HG02885 (cell line): ENCODE results near the gene PIGW.

ENCODE experiments used
- ATAC-seq: cut with Tn5 transposase; IDR thresholded peaks from one replicate; pipeline ENCODE4 v1.9.1; 2021; ENCODE audit warnings: mild to moderate bottlenecking; ENCODE audit not compliant: unreplicated experiment, poor library complexity

Gene PIGW, protein sequence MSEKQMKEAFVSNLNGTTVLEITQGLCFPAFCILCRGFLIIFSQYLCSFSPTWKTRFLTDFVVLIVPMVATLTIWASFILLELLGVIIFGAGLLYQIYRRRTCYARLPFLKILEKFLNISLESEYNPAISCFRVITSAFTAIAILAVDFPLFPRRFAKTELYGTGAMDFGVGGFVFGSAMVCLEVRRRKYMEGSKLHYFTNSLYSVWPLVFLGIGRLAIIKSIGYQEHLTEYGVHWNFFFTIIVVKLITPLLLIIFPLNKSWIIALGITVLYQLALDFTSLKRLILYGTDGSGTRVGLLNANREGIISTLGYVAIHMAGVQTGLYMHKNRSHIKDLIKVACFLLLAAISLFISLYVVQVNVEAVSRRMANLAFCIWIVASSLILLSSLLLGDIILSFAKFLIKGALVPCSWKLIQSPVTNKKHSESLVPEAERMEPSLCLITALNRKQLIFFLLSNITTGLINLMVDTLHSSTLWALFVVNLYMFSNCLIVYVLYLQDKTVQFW

DNA sequence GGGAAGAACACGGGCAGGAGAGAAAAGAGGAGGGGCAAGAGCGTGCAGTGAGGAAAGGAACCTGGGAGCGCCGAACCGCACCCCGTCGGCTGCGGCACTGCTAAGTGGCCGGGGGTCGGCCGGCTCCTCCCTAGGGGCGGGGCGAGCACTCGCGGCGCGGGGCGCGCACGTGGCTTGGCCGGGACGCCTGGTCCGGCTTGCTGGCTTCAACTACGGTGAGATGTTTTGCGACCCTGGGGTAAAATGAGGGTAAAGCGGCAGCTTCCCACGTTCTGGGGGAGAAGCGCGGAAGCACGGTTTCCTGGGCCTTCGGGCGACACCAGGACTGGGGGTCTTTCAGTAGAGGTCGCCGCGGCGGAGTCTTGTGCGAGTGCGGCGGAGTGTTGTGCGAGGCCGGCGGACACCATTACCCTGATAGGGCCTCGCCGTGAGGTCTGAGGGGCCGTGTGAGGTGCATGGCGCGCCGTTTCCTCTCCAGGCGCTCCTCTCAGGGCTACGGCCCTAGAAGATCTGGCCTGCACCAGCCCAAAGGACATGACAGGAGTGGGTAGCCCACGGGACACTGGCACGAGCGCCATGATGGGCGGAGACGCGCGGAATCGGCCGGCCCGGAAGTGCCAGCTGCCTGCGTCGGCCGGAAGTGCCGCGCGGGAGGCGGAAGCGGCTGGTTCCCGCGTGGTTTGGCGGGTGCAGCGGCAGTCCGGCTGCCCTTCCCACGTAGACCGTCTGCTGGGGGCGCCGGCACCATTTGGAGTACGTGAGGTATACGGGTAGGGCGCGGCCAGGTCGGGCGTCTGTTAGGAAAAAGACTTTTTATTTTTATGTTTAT, at the start of gene PIGW, which contains the start of gene MYO19:
Gene PIGW, plus strand, starts transcription at position 148 of the 829 bp plus-strand sequence. CDS start 2,115 bp downstream, outside the sequence.
Gene MYO19, minus strand, starts transcription at position 29 of the 829 bp plus-strand sequence. CDS start 2,330 bp downstream, outside the sequence.
- ATAC-seq, result peak; percentile 84

- no peak for ATAC-seq
Measured at GRCh38 chr17:36485027-36485426, 49.8 kb upstream of the PIGW start.

- ATAC-seq, result no peak
Measured at GRCh38 chr17:36485805-36486203, 49.0 kb upstream of the PIGW start.

DNA sequence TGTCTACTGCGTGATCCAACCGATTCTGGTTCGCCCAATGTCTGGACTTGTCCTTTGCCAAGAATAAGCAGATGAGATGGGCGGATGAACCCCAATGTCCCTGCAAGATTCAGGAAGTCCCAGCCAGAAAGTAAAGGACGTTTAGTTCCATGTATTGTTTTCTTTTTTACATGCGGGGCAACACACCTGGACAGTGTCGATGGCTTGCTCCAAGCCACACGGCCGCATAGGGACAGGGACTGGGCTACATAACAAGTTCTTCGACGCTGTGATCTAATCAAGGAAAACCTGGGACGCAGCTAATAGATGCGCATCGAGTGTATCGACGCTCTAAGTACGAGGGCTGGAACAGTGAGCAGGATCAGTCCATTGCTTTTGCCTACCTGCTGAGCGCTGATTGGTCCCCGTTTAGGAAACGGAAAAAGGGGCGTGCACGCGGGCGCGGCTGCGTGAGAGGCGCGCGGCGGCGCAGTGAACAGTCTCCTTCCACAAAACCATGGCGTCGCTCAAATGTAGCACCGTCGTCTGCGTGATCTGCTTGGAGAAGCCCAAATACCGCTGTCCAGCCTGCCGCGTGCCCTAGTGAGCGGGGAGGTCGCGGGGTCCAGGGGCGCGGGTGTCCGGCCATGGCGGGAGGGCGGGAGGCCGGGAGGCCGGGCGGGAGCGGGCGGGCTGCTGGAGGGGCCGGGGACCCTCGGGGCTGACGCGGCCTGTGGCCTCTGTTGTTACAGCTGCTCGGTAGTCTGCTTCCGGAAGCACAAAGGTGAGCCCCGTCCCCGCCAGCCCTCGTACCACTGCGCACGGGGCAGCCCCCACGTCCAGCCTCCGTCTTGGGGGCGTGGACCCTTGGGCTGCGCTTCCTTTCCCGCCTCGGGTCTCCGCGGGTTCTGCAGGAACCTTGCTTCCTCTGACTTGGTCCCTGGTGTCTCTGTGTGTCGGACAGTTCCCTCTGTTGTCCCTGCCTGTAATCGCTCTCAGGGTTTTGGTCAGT, 48.3 kb upstream of the PIGW start, which contains the start of gene ZNHIT3:
Gene ZNHIT3, plus strand, starts transcription at position 478 of the 991 bp plus-strand sequence. Its CDS starts 19 bp downstream, at position 497.
- ATAC-seq, result peak; percentile 91

DNA sequence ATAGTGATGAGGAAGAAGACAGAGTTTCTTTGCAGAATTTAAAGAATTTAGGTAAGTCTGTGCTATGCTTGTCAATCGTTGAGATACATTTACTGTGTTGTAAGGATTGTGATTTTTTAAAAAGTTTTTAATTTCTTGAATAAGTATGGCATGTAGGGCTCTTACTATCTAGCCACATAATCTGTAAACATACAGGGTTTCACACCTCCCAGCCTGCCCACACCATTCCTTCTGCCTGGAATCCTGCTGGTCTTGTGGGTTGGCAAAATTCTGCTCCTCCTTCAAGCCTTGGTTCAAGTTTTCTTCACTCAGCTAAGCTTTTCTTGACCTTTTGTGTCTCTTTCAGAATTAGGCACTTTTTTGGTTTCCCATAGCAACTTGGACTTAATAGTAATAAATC, 40.8 kb upstream of the PIGW start:
- ATAC-seq, result no peak

- ATAC-seq, result no peak
Measured at GRCh38 chr17:36494674-36495073, 40.1 kb upstream of the PIGW start.

DNA sequence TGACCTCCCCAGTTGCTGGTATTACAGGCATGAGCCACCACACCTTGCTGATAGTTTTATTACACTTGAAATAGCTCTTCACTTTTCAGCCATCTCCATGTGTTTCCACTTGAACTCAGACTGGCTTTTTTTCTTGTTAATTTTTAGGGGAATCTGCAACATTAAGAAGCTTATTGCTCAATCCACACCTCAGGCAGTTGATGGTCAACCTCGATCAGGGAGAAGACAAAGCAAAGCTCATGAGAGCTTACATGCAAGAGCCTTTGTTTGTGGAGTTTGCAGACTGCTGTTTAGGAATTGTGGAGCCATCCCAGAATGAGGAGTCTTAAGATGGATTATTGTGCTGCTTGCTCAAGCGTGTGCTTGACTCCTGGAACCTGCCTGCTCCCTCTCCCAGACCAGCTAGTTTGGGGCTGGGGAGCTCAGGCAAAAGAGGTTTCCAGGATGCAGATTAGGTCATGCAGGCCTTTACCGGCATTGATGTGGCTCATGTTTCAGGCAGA, 39.7 kb upstream of the PIGW start:
- no peak for ATAC-seq

DNA sequence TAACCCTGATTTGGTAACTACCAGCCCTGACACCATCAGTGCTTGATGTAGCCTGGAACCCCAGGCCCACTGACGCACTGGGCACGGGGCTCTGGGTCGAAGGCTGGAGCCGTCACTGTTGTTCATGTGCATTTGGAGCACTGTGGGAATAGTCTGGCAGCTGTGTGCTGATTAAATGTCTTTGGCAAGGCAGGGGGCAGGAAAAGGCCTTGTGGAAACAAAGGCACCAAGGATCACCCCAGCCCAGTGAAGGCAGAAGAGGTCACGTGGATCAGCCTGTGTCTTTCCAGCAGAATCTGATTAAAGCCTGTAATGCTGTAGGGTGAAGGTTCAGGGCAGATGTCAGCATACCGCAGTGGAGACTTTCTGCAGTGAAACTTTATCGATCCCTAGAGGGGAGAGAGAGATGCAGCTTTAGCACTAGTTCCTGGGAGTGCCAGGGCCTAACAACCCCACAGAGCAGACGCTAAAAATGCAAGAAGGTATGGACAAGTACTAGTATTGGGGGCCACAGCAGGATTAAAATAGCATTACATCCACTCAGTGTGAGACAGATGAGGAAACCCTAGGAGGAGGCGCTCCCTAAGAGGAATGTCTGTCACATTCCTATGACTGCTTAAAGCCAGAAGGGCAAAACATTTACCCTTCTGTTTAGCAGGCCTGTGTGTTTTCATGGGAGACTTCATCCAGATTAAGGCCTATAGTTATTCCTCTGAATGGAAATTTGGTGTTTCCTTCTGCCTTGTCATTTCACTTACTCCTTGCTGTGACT, 38.6 kb upstream of the PIGW start:
- ATAC-seq, result no peak

GRCh38 chr17:36498155-36498554, 36.6 kb upstream of the PIGW start:
- no peak for ATAC-seq

DNA sequence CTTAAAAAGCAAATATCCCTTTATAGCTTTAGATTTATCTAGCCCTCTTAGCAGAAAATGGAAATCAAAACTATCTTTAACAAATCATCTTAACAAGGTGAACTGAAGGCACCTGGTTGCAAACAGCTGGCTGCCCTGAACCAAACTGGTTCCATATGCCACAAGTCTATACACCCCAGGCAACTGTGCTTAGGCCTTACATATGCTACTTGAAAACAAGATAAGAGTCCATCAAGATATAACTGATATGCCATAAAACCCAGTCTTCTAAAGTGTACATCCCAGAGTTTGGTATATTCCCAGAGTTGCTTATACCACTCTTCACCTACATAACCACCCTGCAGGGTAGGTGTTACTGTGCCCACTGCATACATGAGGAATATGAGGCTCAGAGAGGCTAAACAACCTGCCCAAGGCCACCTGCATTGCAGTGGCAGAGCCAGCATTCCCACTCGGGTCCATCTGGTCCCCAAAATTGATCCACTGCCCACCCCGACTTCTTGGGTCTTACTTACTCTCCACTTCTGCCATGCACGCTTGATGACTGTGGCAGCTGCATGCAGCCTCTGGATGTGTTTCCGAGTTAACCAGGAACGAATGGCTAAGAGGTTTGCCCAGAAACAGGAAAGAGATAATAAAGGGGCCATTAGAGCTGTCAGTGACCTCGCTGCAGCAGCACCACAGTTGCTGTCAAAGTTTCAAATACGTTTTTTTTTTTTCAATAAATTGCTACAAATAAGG, 36.1 kb upstream of the PIGW start:
- no peak for ATAC-seq

DNA sequence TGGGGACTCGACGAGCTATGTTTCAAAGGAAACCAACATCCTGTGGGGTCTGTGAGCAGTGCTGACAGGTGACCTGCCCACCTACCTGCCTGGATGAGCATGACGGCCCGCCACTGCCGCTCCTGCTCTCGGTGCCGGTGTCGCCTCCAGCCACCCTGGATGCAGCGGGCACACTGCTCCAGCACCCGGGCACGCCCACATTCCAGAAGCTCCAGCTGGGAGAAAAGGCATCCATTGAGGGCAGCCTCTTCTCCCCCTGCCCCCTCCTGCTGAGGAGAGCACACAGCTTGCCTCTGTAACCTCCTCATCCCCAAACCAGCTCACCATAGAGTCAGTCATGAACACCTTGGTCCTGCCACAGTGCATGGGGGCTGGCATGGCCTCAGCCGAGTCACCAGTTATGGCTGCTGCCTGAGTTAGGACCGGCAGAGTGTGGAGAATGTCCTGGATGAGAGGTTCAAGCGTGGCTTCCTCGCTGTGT, 34.0 kb upstream of the PIGW start:
- no peak for ATAC-seq

GRCh38 chr17:36501351-36501750, 33.4 kb upstream of the PIGW start:
- no peak for ATAC-seq

DNA sequence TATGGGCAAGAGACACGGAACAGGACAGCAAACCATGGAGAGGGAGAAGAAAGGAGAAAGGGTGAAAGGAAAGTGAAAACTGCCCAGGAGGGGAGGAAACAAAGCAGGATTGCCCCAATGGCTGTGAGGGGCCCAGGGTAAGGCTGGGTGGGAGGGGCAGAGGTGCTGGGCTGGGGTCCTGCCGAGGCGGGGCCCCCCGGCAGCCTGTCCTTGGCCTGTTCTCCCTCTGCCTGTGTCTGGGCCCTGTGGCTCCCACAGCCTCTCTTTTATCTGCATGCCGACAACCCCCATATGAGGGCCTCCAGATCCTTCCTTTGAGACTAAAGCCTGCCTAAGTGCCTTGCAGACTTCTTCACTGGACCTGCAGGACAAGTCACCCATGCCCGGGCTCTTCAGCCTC, 32.8 kb upstream of the PIGW start:
- ATAC-seq, result no peak

DNA sequence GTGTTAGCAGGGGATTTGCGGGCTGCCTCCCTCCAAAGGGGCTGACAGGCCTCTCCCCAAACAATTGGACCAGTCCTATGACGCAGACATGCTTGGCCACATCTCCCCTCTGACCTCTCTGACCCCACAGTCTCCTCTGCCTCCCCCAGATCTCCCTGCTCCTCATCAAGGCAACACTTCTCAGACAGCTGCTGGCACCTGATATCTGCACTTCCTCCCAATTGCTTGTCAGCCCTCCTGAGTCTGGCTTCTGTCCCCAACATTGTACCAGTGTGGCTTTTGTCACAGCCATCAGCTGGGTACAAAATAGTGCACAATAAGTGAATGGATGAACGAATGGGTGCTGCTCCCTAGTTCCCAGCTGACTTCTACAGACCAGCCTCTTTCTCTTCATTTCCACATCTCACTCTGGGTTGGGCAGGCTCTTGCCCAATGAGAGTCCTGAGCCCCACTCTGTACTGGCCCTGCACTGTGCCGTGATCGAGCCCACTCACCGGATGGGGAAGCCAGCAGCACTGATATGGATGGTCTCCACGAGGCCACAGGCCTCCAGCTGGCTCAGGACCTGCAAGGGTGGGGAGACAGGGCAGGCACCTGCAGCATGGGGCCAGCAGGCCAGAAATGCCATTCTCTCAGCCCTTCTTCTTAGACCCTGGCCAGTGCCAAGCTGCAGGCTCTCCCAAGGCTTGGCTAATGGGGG, 31.2 kb upstream of the PIGW start:
- no peak for ATAC-seq

GRCh38 chr17:36504156-36504545, 30.6 kb upstream of the PIGW start:
- ATAC-seq, result no peak

GRCh38 chr17:36505171-36505570, 29.6 kb upstream of the PIGW start:
- ATAC-seq, result no peak

DNA sequence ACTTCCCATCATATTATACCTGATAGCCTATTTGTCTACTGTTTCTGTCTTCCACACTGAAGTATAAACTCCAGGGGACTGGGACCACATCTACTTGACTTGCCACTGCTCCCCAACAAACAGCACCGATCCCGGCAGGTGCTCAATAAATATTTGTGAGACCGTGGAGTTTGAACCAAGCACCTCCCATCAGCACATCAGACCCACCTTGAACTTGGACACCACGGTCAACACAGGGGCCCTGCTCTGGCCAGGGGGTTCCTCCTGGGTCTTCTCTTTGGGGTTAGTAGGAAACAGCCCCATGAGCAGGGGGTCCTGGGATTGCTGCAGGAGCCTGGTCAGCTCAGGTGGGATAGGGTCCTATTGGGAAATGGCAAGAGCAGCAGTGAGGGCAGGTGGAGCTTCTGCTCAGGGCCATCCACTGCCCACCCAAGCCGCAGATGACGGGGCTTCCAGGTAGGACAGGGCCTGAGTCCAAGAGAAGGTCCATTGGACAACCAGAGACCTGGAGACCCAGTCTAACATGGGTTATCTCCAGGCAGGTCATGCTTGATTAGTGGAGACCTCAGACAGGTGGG, 28.4 kb upstream of the PIGW start:
- ATAC-seq, result no peak
